Measurements from ENCODE around the gene RPL28. TPM values are rescaled to one million over a fixed set of nuclear protein-coding genes. Genes with fewer than 3 reads are reported as not detected.

The RPL28 gene
- total and polyA plus RNA-seq, 2 of the 13 experiments (the other 11 are each of a cell fraction or from before 2014, with no cell fraction given) = 105 to 420 TPM

DNA sequence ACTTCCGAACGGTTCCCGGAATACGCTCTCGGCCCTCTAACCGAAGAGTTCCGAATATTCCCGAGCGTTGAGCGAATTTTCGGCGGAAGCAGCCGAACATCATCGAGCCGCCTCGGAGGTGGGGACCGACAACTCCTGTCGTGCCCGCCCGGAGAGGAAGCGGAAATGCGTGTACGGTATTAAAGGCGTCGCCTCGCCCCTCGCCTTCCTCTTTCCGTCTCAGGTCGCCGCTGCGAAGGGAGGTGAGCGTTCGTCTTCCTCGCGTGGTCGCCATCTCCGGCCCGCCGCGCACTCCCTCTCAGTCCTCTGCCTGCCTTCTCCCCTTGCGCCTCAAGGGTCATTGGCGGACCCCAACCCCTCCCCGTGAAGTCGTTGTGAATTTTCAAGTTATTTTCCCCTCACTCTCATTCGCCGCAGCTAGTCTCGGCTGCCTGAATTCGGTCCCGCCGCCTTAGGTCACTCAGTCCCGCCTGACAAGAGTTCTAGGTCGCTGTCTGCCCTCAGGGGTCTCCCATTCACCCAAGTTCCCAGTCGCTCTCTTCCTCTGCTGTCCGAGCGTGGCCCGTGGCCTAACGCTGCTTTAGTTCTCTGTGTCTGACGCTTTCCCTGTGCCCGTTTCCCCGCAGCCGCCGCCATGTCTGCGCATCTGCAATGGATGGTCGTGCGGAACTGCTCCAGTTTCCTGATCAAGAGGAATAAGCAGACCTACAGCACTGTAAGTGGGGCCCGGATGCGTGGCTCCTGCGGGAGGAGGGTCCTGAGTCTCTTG is at the start of gene RPL28 (continued):
- TF ChIP-seq, protein P1, sequence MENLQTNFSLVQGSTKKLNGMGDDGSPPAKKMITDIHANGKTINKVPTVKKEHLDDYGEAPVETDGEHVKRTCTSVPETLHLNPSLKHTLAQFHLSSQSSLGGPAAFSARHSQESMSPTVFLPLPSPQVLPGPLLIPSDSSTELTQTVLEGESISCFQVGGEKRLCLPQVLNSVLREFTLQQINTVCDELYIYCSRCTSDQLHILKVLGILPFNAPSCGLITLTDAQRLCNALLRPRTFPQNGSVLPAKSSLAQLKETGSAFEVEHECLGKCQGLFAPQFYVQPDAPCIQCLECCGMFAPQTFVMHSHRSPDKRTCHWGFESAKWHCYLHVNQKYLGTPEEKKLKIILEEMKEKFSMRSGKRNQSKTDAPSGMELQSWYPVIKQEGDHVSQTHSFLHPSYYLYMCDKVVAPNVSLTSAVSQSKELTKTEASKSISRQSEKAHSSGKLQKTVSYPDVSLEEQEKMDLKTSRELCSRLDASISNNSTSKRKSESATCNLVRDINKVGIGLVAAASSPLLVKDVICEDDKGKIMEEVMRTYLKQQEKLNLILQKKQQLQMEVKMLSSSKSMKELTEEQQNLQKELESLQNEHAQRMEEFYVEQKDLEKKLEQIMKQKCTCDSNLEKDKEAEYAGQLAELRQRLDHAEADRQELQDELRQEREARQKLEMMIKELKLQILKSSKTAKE (CRISPR knock-in tag; IDR thresholded peaks at IDR 0.05; ENCODE audit: borderline replicate concordance) = 0 out of 2 replicates have a peak, but pooled peaks have one; percentile 21
- TF ChIP-seq KAT7 (CRISPR knock-in tag; IDR thresholded peaks at IDR 0.05; ENCODE audit: borderline replicate concordance) (peak; percentile 98), ZNF724P (CRISPR knock-in tag; IDR thresholded peaks at IDR 0.05; ENCODE audit: borderline replicate concordance) (peak; percentile 78; the same call in 1 of the 2 replicates), ZNF678 (CRISPR knock-in tag; IDR thresholded peaks at IDR 0.05) (no peak), ZFP37 (CRISPR knock-in tag; IDR thresholded peaks at IDR 0.05; ENCODE audit: borderline replicate concordance) (peak; percentile 52; the same call in 1 of the 2 replicates), LRRFIP1 (CRISPR knock-in tag; conservative IDR thresholded peaks at IDR 0.05) (no peak), SOX6 (IDR thresholded peaks at IDR 0.05) (no peak), SOX6 (CRISPR knock-in tag; IDR thresholded peaks at IDR 0.05) (peak; percentile 55), TBL1XR1 (IDR thresholded peaks at IDR 0.05; ENCODE audit: borderline replicate concordance, low read length, partially characterized antibody) (peak; percentile 16), ZNF143 (CRISPR knock-in tag; IDR thresholded peaks at IDR 0.05) (no peak), HMGXB4 (CRISPR knock-in tag; IDR thresholded peaks at IDR 0.05; ENCODE audit: borderline replicate concordance in 1 of 2, low read depth in 1 of 2) (peak in 1 of 2 experiments; percentile 71; a peak in 2 of 4 replicates), EED (CRISPR knock-in tag; IDR thresholded peaks at IDR 0.05) (peak; percentile 49; the same call in 1 of the 2 replicates), ATRX (CRISPR knock-in tag; IDR thresholded peaks at IDR 0.05; ENCODE audit: borderline replicate concordance) (no peak), ZBTB25 (CRISPR knock-in tag; IDR thresholded peaks at IDR 0.05) (peak; percentile 68), NAIF1 (CRISPR knock-in tag; IDR thresholded peaks at IDR 0.05; ENCODE audit: borderline replicate concordance) (no peak), HES4 (CRISPR knock-in tag; IDR thresholded peaks at IDR 0.05; ENCODE audit: borderline replicate concordance) (peak; percentile 93), KDM5B (CRISPR knock-in tag; IDR thresholded peaks at IDR 0.05; ENCODE audit: borderline replicate concordance) (peak; percentile 84)
- TF ChIP-seq, protein P2, sequence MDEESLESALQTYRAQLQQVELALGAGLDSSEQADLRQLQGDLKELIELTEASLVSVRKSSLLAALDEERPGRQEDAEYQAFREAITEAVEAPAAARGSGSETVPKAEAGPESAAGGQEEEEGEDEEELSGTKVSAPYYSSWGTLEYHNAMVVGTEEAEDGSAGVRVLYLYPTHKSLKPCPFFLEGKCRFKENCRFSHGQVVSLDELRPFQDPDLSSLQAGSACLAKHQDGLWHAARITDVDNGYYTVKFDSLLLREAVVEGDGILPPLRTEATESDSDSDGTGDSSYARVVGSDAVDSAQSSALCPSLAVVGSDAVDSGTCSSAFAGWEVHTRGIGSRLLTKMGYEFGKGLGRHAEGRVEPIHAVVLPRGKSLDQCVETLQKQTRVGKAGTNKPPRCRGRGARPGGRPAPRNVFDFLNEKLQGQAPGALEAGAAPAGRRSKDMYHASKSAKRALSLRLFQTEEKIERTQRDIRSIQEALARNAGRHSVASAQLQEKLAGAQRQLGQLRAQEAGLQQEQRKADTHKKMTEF (CRISPR knock-in tag; IDR thresholded peaks at IDR 0.05) = peak; percentile 69; the same call in 1 of the 2 replicates

Data from HepG2 (cell line).